Medulla oblongata (tissue), 1 donor: ENCODE data around the gene CUEDC1.
"Not testable (repeated sequence)": the region's sequence is repeated elsewhere in the genome, so short reads cannot be mapped to it uniquely, and the experiment has no call there.

ENCODE experiments used
- DNase-seq: peaks from one replicate; pipeline ENCODE4 v3.0.0-alpha.2; 2015; ENCODE audit errors: extremely low spot score

The CUEDC1 gene

DNA sequence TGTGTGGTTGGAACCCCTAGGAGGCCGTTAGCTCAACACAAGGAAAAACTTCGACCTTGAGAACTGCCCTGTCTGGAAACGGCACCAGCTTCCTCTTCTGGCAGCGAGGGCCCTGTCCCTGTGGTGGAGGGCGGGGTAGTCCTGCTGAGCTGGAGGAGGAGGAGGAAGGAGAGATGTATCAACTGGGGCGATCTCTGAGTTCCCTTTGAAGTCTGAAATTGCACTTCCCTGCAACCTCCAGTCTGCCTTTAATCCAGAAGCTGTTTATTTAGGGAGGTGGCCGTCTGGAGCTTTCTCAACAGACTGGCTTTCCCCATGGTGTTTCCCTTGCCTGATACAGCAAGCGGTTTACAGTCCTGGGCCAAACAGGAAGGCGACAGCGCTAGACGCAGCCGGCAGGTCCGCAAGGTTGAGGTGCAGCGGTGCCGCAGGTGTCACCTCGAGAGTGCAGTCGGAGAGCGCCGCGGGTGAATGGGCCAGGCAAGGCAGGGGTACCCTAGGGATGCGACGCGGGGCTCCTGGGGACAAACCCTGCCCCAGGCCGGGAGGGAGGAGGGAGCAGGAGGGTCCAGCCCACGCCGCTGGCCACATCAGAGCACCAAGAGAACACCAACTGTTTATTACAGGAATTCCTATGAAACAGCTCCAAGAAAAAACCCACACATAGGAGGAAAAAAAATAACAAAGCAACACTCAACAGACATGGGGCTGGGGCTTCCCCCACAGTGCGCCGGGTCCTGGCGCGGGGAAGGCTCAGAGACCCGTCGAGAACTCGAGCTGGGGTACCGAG, 94.0 kb downstream of the CUEDC1 start:
- DNase-seq: peak; percentile 72

DNA sequence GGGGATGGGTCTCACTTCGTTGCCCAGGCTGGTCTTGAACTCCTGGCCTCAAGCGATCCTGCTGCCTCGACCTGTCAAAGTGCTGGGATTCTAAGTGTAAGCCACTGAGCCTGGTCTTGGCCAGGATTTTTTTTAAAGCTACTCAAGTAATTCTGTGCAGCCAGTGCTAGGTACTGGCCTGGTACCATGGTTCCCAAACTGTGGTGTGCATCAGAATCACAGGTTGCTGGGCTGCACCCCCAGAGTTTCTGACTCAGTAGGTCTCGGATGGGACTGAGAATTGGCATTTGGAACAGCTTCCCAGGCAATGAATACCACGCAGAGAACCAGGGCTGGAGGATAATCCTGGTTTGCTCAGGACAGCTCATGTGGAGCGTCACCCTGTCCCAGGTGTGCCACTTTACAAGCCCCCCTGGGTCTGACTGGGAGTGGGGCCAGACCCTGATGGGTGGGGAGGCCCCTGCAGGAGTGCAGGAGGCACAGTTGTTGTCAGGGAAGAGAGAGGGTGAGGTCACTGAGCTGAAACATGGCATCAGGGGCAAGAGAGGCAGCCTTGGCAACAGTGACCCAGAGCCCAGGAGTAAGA, 94.7 kb downstream of the CUEDC1 start:
- DNase-seq: no peak

GRCh38 chr17:57859601-57860413, 95.4 kb downstream of the CUEDC1 start:
- DNase-seq: no peak

DNA sequence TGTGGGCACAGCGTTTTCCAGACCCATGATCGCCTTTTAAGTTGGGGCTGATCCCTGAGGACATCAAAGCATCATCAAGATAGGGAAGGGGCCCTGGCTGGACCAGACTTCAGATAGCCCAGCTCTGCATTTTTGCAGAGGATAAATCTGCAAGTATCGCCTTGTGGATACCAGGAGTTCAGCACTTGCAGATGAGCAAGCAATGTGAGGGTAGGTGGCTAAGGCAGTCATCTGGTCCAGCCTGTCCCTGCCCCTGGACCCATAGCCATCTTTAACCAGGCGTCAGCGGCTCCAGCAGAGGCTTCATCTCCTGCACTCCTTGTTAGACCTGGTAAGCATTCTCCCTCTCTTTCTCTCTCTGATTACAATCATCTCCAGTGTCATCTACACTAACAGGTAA, 96.4 kb downstream of the CUEDC1 start:
- no peak for DNase-seq

DNA sequence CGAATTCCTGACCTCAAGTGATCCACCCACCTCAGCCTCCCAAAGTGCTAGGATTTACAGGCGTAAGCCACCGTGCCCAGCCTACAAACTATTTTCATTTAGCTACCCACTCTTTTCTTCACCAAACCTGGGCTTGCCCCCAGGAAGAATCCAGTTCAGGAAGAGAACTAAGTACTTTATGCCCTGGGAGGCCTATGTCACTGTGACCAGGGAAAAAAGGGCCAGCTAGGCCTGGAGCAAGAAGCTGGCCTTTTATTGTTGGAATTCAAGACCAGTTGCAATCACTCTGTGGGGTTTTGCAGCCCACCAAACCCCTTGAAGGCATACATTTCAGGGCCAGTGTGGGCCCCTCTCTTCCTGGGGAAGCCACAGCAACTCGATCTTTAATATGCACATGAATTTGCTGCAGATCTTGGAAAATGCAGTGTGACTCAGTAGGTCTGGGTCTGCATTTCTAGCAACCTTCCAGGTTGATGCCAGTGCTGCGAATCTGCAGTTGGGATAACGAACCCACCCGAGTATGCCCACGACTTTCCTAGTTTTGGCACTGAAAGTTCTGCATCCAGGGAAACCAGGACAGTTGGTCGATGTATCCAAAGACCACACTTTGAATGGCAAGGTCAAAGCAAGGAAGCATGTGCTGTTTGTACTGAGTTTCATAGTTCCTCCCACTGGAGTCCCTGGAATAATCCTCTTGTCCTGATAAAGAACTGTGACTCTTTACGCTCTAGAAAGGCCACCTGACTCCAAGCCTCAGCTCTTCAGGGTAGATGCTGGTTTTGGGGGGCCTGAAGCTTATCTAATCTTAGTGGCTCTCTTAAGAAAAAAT, 98.2 kb downstream of the CUEDC1 start:
- no peak for DNase-seq

- DNase-seq: no peak
Measured at GRCh38 chr17:57855391-57856035, 99.7 kb downstream of the CUEDC1 start.

DNA sequence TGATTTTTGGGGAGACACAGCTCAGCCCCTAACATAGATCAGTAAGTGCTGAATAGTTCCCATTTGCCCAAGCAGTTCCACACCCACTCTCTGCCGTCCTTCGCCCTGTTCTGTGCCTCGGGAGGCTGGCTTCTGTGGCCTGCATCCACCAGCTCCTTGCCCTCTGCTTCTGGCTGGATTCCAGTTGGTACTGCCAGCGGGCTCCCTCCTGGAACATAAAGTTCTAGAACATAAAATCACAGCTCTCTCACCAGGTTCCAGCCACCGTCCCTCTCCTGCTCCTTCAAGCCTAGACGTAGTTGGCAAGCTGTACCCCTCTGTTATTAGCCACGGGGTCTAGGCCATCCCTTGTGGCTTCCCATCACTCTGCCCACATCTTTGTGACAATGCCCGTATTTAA, 101.5 kb downstream of the CUEDC1 start:
- no peak for DNase-seq

DNA sequence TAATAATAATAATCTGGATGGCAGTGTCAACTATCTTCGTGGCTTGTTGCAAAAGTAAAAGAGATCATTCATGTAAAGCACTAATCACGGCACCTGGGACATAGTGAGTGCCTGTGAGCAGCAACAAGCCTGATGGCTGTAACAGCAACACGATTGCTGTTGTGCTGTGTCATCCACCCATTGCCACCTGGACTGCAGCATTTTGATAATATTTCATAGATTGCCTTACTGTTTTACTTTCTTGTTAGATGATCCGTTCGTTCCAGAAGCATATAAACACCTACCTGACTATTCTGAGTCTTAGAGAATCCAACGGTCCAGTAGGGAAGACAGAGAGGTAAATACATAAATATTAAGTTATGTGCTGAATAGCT, 102.3 kb downstream of the CUEDC1 start:
- no peak for DNase-seq

GRCh38 chr17:57852092-57852954, 102.9 kb downstream of the CUEDC1 start:
- no peak for DNase-seq

DNA sequence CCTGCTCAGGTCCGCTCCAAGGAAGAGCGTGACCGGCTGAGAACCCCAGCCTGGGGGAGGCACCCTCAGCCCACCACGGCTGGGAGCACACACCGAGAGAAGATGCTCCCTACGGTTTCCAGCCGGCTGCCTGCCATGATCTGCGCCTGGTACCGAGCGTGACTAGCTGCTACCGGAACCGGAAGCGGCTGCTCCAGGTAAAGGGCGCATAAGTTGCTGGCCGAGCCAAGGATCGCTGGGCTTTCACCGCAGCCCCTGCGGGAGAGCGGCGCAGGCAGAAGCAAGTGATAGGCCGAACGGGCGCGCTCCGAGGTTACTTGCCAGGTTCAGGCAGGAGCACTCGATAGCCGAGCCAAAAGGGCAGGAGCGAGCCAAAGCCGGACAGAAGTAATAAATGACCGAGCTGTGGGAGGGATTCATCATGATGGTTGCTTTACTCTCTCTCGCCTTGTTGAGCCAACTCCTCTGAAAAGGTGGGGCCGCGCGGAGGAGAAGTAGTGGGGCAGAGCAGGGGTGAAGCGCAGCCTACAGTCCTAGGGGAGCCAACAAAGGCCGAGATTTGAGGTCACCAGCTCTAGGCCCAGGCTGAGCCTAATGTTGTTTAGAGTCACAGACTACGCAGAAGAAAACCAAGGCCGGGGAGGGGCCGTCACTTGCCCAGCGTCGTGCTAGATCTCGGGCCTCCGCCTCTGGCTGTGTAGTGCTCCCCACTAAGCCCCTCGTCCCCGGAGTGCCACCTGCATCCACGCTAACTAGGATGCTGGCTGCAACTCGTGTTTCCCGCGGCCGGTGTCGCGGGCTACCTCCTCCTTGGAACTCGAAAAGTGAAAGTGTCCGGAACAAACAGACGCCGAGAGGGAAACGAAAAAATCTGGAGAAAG, 105.1 kb downstream of the CUEDC1 start, which contains the start of gene MRPS23:
Gene MRPS23, minus strand, starts transcription at position 171 of the 881 bp plus-strand sequence. Its CDS starts 34 bp downstream, at position 137.
- peak; percentile 99 for DNase-seq

DNA sequence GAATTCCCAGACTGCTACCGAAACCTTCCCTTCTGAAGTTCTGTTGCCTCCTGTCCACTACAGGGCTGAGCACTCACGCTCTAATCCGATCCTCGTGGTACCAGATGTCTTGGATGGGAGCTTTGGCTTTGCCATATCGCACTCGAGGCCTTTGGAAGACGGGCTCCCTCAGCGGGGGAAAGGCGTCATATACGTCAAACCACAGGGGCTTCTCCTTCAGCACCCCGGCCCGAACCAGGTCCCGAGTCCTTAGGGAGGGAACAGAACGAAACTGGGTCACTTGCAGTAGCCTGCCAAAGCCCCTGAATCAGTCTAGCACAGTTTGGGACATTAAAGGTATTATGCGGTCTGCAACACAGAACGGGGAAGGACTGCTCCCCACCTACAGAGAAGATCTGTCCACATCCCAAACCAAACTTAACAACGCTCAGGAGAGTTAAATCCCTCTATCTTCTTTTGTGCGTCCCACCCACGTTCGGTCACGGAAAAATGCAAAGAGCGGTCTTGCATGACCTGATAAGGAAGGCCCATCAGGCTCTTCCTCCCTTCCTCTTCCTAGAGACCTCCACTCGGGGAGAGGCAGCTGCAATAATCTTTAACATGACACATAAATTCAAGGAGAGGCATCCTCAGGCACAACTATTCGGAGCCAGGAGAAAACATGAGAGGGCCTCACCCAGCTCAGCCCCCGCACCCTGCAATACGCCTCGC, 105.9 kb downstream of the CUEDC1 start:
- DNase-seq: no peak

DNA sequence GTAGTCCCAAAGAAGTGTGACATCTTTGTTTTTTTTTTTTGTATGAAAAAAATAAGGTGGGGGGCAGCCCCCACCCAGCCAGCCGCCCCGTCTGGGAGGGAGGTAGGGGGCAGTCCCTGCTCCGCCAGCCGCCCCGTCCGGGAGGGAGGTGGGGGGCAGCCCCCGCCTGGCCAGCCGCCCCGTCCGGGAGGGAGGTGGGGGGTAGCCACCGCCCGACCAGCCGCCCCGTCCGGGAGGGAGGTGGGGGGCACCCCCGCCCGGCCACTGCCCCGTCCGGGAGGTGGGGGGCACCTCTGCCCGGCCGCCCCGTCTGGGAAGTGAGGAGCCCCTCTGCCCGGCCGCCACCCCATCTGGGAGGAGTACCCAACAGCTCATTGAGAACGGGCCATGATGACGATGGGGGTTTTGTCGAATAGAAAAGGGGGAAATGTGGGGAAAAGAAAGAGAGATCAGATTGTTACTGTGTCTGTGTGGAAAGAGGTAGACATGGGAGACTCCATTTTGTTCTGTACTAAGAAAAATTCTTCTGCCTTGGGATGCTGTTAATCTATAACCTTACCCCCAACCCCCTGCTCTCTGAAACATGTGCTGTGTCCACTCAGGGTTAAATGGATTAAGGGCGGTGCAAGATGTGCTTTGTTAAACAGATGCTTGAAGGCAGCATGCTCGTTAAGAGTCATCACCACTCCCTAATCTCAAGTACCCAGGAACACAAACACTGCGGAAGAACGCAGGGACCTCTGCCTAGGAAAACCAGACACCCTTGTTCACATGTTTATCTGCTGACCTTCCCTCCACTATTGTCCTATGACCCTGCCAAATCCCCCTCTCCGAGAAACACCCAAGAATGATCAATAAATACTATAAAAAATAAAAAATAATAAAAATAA, 108.9 kb downstream of the CUEDC1 start:
- not testable (repeated sequence) for DNase-seq

GRCh38 chr17:57842280-57842679, 112.9 kb downstream of the CUEDC1 start:
- DNase-seq: no peak

DNA sequence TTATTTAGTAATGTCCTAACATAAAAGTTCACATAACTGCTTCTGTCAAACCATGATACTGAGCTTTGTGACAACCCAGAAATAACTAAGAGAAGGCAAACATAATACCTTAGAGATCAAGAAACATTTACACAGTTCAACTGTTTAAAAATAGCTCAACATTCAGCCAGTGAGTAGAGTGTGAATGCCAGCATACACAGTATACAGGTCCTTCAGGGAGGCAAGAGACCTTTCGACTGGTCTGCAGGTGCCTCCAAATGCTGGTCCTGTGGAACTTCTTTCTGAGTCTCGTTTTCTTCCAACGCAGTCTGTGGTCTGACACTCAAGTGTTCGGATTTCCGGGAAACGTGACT, 115.7 kb downstream of the CUEDC1 start:
- no peak for DNase-seq

- DNase-seq: no peak
Measured at GRCh38 chr17:57838857-57839570, 116.2 kb downstream of the CUEDC1 start.

- no peak for DNase-seq
Measured at GRCh38 chr17:57838453-57838852, 116.8 kb downstream of the CUEDC1 start.

DNA sequence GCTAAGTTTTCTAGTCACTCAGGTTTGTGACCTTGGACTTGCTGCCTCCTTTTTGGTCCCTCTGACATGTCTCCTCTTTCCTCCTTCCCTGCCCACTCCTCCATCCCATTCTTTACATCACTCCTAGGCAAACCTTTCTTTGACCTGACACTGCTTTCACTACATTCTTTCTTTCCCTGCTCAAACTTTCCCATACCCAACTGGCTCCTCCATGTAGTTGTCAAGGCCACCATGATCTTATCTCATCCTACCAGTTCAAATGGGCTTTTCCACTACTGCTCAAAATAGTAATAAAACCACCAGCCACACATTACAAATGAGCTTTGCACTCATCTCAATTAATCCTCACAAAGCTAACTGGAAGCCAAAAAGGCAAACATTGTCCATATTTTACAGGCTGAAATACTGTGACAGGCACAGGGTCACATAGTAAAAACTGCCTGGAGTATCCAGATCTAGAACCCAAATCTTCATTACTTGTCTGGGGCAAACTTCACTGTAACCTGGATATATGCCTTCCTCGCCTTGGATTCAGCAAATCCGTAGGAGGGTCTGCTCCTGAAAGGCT, 119.8 kb downstream of the CUEDC1 start:
- DNase-seq: no peak
